NT2/D1 (cell line): Measurements from ENCODE around the gene CAPN12.

Experiments
- YY1 ChIP-seq: IDR thresholded peaks from 2 replicates; pipeline ENCODE4 v1.6.1; 2011; ENCODE audit not compliant: insufficient read length, insufficient read depth
- ZNF274 ChIP-seq: IDR thresholded peaks from 2 replicates; pipeline ENCODE4 v1.6.1; 2011; ENCODE audit warnings: mild to moderate bottlenecking, low read depth, low read length

GRCh38 chr19:38734176-38734425 is 10.2 kb downstream of the CAPN12 start:
- TF ChIP-seq ZNF274: no peak
- no peak for TF ChIP-seq YY1
